HG02970 (cell line): Measurements from ENCODE around the gene SET.
"Not testable (repeated sequence)": the region's sequence is repeated elsewhere in the genome, so short reads cannot be mapped to it uniquely, and the experiment has no call there.

ENCODE experiments used
- ATAC-seq: cut with Tn5 transposase; IDR thresholded peaks from one replicate; pipeline ENCODE4 v1.9.1; 2021; ENCODE audit warnings: mild to moderate bottlenecking, moderate library complexity, moderate number of reproducible peaks; ENCODE audit not compliant: unreplicated experiment, low FRiP score

The SET gene

DNA sequence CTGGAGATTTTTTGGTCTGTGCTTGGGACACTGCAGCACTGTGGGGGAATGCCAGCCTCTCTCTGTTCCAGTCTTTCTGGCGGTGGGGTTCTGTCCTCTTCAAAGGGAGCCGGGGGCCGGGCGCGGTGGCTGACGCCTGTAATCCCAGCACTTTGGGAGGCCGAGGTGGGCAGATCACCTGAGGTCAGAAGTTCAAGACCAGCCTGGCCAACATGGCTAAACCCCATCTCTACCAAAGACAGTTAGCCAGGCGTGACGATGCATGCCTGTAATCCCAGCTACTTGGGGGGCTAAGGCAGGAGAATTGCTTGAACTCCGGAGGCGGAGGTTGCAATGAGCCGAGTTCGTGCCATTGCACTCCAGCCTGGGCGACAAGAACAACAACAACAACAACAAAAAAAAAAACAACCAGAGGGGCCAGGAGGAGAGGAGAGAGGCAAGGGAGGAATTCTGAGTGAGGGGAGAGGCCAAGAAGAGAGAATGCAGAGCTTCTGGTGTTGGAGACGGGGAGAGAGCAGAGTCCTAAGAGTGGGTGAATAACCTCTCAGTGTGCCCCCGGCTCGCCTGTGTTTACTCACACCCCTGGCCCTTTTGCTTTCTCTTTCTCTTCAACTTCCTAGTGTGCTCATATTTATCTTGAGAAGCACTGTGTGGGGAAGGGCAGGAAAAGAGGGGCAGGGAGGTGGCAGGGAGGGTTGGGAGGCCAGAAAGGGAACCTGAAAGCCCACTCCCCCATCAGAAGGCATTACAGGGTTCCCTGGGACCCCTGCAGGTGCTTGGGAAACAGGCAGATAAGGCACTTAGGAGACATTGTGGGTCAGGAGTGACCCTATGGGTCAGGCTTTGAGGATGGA is 3.2 kb upstream of the SET start:
- no peak for ATAC-seq

GRCh38 chr9:128687453-128687852 is 1.6 kb upstream of the SET start:
- no peak for ATAC-seq

GRCh38 chr9:128689293-128689774 is 312 bp downstream of the SET start:
- peak; percentile 12 for ATAC-seq

- no peak for ATAC-seq
Observed at GRCh38 chr9:128689820-128690683, 1.0 kb downstream of the SET start.

DNA sequence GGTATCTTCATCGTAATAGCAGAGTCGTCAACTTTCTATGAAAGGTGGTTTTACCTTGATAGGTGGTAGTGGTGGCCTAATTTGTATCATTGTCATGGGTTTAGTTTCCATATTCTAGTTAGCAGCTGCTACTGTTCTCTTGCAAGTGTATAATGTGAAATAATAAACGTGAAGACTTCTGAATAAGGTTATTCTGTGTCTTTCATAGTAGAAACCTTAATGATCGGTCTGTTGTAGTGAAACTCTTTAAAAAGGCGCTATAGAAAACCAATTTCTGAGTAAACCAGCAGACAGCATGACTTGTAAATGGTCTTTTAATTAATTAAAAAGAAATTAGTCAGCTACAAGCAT is 1.6 kb downstream of the SET start:
- ATAC-seq, result no peak

- not testable (repeated sequence) for ATAC-seq
Observed at GRCh38 chr9:128693738-128694137, 4.7 kb downstream of the SET start.

GRCh38 chr9:128694344-128694743 is 5.3 kb downstream of the SET start:
- no peak for ATAC-seq

DNA sequence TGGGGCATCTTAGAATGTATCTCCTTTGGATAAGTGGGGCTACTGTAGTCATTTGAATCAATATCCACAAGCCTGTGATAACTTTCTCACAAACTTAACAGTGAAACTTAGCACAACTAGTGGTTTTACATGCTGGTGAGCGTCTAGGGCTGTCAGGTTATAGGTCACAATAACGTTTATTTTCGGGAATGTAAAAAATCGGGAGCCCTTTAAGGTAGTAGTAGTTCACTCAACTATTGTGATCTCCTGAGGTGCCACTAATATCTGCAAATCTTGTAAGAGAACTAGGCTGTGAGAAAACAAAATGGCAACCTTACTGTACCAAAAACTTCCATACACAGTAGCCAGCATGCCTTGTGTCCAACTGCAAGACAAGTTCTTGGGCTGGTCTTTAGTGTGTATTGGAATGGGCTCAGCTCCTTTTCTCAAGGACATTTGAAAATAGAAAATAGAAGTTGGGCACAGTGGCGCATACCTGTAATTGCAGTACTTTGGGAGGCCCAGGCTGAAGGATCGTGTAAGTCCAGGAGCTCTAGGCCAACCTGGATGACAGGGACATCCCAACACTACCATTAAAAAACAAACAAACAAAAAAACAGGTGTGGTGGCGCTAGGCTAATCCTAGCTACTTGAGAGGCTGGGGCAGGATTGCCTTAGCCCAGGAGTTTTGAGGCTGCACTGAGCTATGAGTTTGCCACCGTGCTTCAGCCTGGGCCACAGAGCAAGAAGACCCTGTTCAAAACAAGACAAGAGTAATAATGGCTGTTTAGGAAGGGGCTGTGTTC is 8.1 kb downstream of the SET start:
- ATAC-seq, result no peak

GRCh38 chr9:128699096-128699795 is 10.2 kb downstream of the SET start:
- ATAC-seq, result not testable (repeated sequence)

- no peak for ATAC-seq
Observed at GRCh38 chr9:128701227-128701854, 12.3 kb downstream of the SET start.

- ATAC-seq, result peak; percentile 55
Observed at GRCh38 chr9:128702445-128702948, 13.5 kb downstream of the SET start, which contains the start of gene PKN3. PKN3 (plus strand) TSS chr9:128702503; CDS start chr9:128702916, 413 bp downstream.

- no peak for ATAC-seq
Observed at GRCh38 chr9:128702949-128703615, 14.1 kb downstream of the SET start.

- no peak for ATAC-seq
Observed at GRCh38 chr9:128703616-128704355, 14.8 kb downstream of the SET start.

- no peak for ATAC-seq
Observed at GRCh38 chr9:128704356-128704670, 15.3 kb downstream of the SET start.

DNA sequence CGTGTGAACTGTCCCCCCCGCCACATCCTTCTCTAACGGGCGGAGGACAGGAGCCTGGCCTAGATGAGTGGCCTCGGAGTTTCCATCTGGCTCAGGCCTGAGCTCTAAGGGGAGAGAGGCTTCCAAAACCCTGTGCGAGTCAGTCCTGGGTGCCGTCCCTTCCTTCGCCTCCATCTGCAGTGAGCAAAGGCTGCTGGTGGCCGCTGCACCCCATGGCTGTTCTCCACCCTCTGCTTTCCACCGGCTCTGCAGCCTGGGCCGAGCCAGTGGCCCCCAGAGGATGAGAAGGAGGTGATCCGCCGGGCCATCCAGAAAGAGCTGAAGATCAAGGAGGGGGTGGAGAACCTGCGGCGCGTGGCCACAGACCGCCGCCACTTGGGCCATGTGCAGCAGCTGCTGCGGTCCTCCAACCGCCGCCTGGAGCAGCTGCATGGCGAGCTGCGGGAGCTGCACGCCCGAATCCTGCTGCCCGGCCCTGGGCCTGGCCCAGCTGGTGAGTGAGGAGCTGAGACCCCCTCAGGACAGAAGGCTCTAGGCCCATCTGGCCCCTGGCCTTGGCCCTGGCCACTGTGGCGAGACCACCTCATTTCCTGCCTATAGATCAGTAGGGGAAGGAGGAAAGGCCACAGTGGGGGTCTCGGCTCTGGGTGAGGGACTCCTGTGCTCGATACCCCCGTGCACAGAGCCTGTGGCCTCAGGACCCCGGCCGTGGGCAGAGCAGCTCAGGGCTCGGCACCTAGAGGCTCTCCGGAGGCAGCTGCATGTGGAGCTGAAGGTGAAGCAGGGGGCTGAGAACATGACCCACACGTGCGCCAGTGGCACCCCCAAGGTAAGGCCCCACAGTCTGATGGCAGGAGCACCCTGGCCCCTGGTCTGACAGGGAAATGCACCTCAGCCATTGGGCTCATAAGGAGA is 16.3 kb downstream of the SET start:
- no peak for ATAC-seq

GRCh38 chr9:128706045-128706444 is 17.0 kb downstream of the SET start:
- no peak for ATAC-seq

DNA sequence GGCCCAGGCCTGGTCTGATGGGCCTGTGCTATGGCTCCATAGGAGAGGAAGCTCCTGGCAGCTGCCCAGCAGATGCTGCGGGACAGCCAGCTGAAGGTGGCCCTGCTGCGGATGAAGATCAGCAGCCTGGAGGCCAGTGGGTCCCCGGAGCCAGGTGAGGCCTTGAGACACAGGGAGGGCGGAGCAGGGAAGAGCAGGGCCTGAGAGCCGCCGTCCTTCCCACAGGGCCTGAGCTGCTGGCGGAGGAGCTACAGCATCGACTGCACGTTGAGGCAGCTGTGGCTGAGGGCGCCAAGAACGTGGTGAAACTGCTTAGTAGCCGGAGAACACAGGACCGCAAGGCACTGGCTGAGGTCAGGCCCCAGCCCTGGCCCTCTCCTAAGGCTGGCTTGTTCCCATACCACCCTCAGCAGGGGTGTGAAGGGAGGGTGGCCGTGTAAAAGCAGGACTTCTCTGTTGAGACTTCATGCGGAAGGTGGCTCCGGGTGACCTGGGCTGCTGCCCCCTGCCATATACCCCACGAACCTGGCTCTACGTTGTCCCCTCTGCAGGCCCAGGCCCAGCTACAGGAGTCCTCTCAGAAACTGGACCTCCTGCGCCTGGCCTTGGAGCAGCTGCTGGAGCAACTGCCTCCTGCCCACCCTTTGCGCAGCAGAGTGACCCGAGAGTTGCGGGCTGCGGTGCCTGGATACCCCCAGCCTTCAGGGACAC is 17.8 kb downstream of the SET start:
- no peak for ATAC-seq
